Stomach (tissue), 9 donors: ENCODE data around the gene KCNH8. TPM values are rescaled to one million over a fixed set of nuclear protein-coding genes. Genes with fewer than 3 reads are reported as not detected.

Source experiments
- DNase-seq, 2 donors: peaks; one replicate each; pipeline versions ENCODE4 v3.0.0 to v3.0.0-alpha.2; 2013 to 2019
- H3K27ac ChIP-seq, 5 donors: fragments of 200-600 bp in 4 of 5; sonication (generic) in 4 of 5; one replicate each; pipeline ENCODE4 v1.5.1; 2013 to 2019; ENCODE audit warnings: mild to moderate bottlenecking in 1 of 5, moderate library complexity in 1 of 5
- H3K27me3 ChIP-seq, 3 donors: fragments of 200-600 bp; sonication (generic); one replicate each; pipeline ENCODE4 v1.5.1; 2017 to 2019; ENCODE audit warnings: mixed run types in 1 of 3
- H3K36me3 ChIP-seq, 4 donors: fragments of 200-600 bp; sonication (generic); 1 replicate in 3 of 4; 2 replicates in 1 of 4; pipeline ENCODE4 v1.5.1; 2016 to 2019
- H3K4me1 ChIP-seq, 4 donors: fragments of 200-600 bp; sonication (generic); one replicate each; pipeline ENCODE4 v1.5.1; 2016 to 2019
- H3K4me3 ChIP-seq, 4 donors: fragments of 200-600 bp; sonication (generic) in 3 of 4; one replicate each; pipeline ENCODE4 v1.5.1; 2016 to 2019; ENCODE audit warnings: mild to moderate bottlenecking in 1 of 4
- H3K9me3 ChIP-seq, 4 donors: fragments of 200-600 bp; sonication (generic); one replicate each; pipeline ENCODE4 v1.5.1; 2016 to 2019
- EP300 ChIP-seq: sonication (generic); formaldehyde crosslinking; IDR thresholded peaks from one replicate; pipeline ENCODE4 v1.6.1; 2017; ENCODE audit warnings: antibody characterized with exemption
- POLR2A ChIP-seq, 4 donors: fragments of 450-650 bp; IDR thresholded peaks; one replicate each; pipeline ENCODE4 v1.6.1; 2016; ENCODE audit warnings: antibody characterized with exemption in 4 of 4, control low read depth in 2 of 4, mild to moderate bottlenecking in 1 of 4, moderate library complexity in 1 of 4
- POLR2AphosphoS5 ChIP-seq, 3 donors: sonication (generic); formaldehyde crosslinking; IDR thresholded peaks; one replicate each; pipeline ENCODE4 v1.6.1; 2016; ENCODE audit warnings: antibody characterized with exemption in 3 of 3
- WGBS, 5 donors: extraction: QIAGEN DNeasy Blood & Tissue Kit in 3 of 5; methylation state at CpG; one replicate each; pipeline versions ENCODE4 v1.1.5 to v1.1.7; 2013 to 2018; 5-methylcytosine and 5-hydroxymethylcytosine counted together
- intact Hi-C: fragments of 100-400 bp; cut with DNase I; formaldehyde crosslinking; loops from one replicate; pipeline ENCODE4 v1.15.1; 2023; ENCODE audit warnings: low total_unique reads
- polyA plus RNA-seq, 3 donors: library from polyadenylated mRNA; stranded (reverse); fragments of 200-250 nt; gene quantifications; one replicate each; pipeline ENCODE4 v1.2.3, GENCODE V29; 2013
- total RNA-seq, 5 donors: library from RNA; depleted of rRNA; stranded (reverse); fragments of >200 nt; gene quantifications; one replicate each; pipeline versions ENCODE4 v1.1.0 to v1.2.3, GENCODE V29; 2014 to 2016
- TF ChIP-seq, protein P1 (sequence below), 7 experiments: fragments of 450-650 bp in 4 of 7; fragments of 200-600 bp in 3 of 7; sonication (generic) in 3 of 7; IDR thresholded peaks; one replicate each; pipeline ENCODE4 v1.5.1; 2016 to 2019; ENCODE audit warnings: antibody characterized with exemption in 7 of 7, control low read depth in 2 of 7, mild to moderate bottlenecking in 1 of 7
- donor health status: healthy with polysubstance abuse.
- donor health status: Bipolar disorder and iron deficiency.
- donor health status: healthy.

KCNH8 gene
- total and polyA plus RNA-seq, 8 donors: 0.29 to 5.3 (median 0.89) TPM; not detected in 1

DNA sequence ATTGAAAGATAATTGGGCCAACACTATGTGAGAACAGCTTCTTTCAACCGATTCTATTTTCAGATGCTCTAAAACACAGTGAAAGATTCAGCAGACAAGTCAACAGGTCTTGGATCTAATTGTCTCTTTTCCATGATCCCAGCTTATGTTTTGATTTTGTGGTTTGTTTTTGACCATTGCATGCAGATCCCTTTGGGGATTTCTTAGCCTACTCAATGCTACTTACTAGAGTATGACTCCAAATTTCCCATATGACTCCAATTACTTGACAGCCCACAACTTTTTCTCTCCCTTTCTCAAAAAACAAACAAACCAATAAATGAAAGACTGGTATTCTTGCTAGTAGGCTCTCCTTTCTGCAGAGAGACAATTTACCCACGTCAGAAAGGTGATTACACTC is 67.1 kb downstream of the KCNH8 start:
- Histone ChIP-seq H3K27ac (no peak overlapping the region), H3K9me3 (no peaks in the 10 kb centered on the region), H3K4me3 (no peak overlapping the region), H3K27me3 (no peaks in the 10 kb centered on the region), H3K4me1 (peaks cover 0 to 15% (median 9%) of the 10 kb centered on the region in 4 donors), H3K36me3 (no peaks in the 10 kb centered on the region)
- TF ChIP-seq POLR2A (IDR thresholded peaks at IDR 0.05) (no peak), POLR2AphosphoS5 (IDR thresholded peaks at IDR 0.05) (no peak), EP300 (no peak)
- TF ChIP-seq, protein P1, sequence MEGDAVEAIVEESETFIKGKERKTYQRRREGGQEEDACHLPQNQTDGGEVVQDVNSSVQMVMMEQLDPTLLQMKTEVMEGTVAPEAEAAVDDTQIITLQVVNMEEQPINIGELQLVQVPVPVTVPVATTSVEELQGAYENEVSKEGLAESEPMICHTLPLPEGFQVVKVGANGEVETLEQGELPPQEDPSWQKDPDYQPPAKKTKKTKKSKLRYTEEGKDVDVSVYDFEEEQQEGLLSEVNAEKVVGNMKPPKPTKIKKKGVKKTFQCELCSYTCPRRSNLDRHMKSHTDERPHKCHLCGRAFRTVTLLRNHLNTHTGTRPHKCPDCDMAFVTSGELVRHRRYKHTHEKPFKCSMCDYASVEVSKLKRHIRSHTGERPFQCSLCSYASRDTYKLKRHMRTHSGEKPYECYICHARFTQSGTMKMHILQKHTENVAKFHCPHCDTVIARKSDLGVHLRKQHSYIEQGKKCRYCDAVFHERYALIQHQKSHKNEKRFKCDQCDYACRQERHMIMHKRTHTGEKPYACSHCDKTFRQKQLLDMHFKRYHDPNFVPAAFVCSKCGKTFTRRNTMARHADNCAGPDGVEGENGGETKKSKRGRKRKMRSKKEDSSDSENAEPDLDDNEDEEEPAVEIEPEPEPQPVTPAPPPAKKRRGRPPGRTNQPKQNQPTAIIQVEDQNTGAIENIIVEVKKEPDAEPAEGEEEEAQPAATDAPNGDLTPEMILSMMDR (IDR thresholded peaks at IDR 0.05): no peak
- intact Hi-C loops: no loop called here
- no peak for DNase-seq
- WGBS, 5 donors: 60 to 74% (median 70%) methylated on average over 2 of the region's 2 CpGs

DNA sequence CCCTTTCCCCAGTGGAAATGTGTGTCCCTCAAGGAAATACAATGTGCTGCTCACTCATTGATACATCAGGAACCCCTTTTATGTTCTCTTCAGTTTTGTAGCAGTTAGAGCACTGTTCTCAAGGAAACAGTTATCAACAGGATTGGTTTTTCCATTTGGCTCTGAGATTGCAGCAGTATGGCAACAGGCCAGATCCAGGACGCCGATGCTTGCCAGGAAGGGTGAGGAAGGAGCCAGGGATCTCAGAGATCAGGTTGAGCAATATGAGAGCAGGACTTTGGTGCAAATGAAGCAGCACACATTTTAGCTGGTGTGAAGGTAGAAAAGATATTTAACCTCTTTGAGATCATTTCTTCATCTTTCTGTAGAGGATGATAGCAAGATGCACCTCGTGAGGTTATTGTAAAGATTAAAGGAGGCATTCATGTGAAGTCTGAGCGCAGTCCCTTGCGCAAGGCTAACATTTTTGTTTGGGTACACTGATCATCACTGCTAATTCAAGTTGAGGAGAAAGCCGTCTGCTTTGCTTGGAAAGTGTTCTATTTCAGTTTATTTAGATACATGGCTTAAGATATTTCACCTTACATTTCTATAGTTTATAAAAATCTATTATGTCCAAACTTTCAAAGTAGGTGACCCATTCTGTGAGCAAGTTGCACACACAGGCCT is 68.5 kb downstream of the KCNH8 start:
- Histone ChIP-seq H3K27me3 (no peaks in the 10 kb centered on the region), H3K36me3 (no peaks in the 10 kb centered on the region), H3K4me1 (peaks cover 0 to 15% (median 9%) of the 10 kb centered on the region in 4 donors), H3K9me3 (no peaks in the 10 kb centered on the region), H3K4me3 (no peak overlapping the region), H3K27ac (no peak overlapping the region)
- intact Hi-C loops: no loop called here
- peak; percentile 7 to 81 for DNase-seq
- WGBS, 5 donors: 44 to 61% (median 49%) methylated on average over 6 of the region's 6 CpGs
- TF ChIP-seq POLR2AphosphoS5 (IDR thresholded peaks at IDR 0.05) (peak in 1 of 3 donors; percentile 25), POLR2A (IDR thresholded peaks at IDR 0.05) (no peak), EP300 (no peak)

DNA sequence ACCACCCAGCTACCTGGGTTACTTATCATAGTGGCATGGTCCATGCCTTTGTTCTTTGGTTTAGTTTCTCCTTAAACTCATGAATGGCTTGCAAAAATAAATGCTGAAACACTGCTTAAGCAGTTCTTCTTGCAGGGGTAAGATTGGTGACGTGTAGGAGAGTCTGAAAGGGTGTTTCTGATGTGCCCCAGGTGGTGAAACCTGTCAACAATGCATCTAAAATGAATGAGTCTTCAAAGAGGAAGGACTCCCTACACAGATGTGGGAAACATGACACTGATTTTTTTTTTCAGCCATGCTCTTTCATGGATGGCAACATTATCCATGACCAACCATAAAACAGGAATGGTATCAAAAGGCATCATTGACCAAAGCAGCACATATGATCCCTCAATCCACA is 72.0 kb downstream of the KCNH8 start:
- Histone ChIP-seq H3K4me1 (peaks cover 0 to 15% (median 9%) of the 10 kb centered on the region in 4 donors), H3K9me3 (no peaks in the 10 kb centered on the region), H3K27ac (no peak overlapping the region), H3K27me3 (no peaks in the 10 kb centered on the region), H3K4me3 (no peak overlapping the region), H3K36me3 (no peaks in the 10 kb centered on the region)
- WGBS, 5 donors: 47 to 84% (median 77%) methylated on average over 1 of the region's 1 CpG
- DNase-seq: no peak
- intact Hi-C loops: no loop called here
- TF ChIP-seq POLR2A (IDR thresholded peaks at IDR 0.05) (no peak), POLR2AphosphoS5 (IDR thresholded peaks at IDR 0.05) (no peak), EP300 (no peak)
- TF ChIP-seq, protein P1 (IDR thresholded peaks at IDR 0.05): no peak

DNA sequence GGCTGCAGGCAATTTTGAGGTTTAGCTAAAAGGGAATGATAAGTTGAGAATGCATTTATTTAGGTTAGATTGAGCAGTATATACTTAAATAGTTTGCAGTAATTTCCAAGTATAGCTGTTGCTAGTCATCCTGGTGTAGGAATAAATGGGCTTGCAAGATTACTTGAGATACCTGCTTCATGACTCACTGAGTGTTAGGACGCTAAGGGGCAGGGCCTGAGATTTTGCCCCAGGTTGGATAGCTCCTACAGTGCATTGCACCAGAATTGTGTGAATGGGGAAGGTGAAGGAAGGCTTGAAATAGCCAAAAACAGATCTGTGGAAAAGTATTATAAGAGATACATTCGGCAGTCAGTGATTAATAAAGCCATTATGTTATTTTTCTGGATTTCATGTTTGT is 72.8 kb downstream of the KCNH8 start:
- Histone ChIP-seq H3K27ac (no peak overlapping the region), H3K9me3 (no peaks in the 10 kb centered on the region), H3K27me3 (no peaks in the 10 kb centered on the region), H3K36me3 (no peaks in the 10 kb centered on the region), H3K4me3 (no peak overlapping the region), H3K4me1 (peaks cover 0 to 11% (median 8%) of the 10 kb centered on the region in 4 donors)
- intact Hi-C loops: no loop called here
- no peak for DNase-seq
- TF ChIP-seq EP300 (no peak), POLR2A (IDR thresholded peaks at IDR 0.05) (no peak), POLR2AphosphoS5 (IDR thresholded peaks at IDR 0.05) (no peak)
- TF ChIP-seq, protein P1 (IDR thresholded peaks at IDR 0.05): no peak
- 61 to 70% (median 65%) methylated on average over 2 of the region's 2 CpGs for WGBS, 5 donors

DNA sequence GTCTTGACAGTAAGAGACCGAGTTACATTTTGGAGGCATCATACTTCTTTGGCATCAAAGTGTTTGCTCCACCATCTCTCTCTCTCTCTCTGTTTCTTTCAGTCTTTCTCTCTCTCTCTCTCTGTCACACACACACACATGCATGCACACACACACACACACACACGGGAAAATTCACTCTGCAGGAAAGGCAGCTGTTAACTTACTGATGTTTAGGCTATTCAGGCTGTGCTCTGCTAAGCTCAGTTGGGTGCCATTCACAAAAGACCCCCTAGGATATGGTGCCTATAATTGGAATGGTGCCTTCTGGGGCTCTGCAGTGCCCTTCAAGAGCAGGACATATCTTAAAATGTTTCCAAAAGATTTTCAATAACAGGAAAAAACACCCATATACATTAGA is 78.2 kb downstream of the KCNH8 start:
- H3K27me3 ChIP-seq: no peaks in the 10 kb centered on the region
- TF ChIP-seq EP300 (no peak), POLR2AphosphoS5 (IDR thresholded peaks at IDR 0.05) (no peak), POLR2A (IDR thresholded peaks at IDR 0.05) (no peak)
- TF ChIP-seq, protein P1 (IDR thresholded peaks at IDR 0.05): no peak
- no peaks in the 10 kb centered on the region for H3K36me3 ChIP-seq
- no peaks in the 10 kb centered on the region for H3K4me1 ChIP-seq
- H3K9me3 ChIP-seq: no peaks in the 10 kb centered on the region
- no peak overlapping the region for H3K27ac ChIP-seq
- 73 to 81% (median 78%) methylated on average over 2 of the region's 2 CpGs for WGBS, 5 donors
- H3K4me3 ChIP-seq: no peak overlapping the region
- intact Hi-C loops: no loop called here
- no peak for DNase-seq
